GM18868 (cell line): ENCODE measurements around the gene PDK2.

Source experiments
- ATAC-seq: cut with Tn5 transposase; IDR thresholded peaks from one replicate; pipeline ENCODE4 v1.9.1; 2021; ENCODE audit warnings: mild to moderate bottlenecking, moderate library complexity; ENCODE audit not compliant: unreplicated experiment

Gene PDK2

DNA sequence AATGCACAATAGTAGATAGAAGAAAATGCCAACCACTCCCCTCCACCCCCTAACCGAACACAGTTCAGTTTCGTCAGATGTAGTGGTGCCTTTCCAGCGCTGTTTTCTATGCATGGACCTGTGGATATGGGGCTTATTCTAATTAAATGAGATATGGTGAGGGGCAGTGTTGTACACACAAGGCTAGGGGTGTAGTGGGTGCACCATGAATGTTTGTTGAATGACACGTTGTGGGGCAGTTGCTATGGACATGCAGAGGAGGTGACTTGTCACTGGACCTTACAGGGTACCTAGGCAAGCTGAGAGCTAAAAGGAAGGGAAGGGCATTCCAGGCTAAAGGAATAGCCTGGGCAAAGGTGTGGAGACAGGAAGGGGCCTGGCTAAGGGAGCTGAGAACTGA is 3.4 kb downstream of the PDK2 start:
- ATAC-seq, result no peak

DNA sequence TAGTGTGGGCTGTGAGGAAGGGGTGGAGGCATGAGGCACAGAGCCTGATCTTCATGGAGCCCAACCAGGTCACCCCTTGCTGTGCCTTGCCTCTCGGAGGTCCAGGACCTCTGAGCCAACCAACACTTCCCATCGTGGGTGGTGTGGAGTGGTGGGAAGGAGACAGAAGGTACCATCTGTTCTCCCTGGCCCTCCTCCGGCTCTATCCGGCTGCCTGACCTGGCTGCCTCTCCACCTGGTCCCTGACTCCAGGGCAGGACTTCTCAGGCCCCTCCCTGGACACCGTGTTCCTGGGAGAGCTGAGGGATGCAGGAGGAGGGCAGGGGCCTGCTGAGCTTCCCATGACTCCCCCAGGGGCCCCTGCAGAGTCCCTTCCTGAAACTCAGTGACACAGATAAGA is 3.9 kb downstream of the PDK2 start:
- no peak for ATAC-seq

DNA sequence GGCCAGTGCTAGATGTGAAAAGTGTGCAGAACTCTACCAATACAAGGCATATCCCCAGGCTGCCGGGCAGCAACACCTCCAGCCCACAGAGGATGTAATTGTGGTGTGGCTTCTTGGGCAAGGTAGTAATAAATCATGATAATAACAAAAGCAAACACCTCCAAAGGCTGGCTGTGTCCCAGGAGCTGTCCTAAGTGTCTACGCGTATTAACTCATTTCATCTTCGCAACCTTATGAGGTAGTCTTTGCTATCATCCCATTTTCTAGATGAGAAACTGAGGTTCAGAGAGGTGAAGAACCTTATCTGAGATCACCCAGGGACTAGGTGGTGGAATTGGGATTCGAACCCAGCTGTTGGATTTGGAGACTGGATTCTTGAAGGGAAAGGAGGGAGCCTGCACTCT is 5.3 kb downstream of the PDK2 start:
- no peak for ATAC-seq

DNA sequence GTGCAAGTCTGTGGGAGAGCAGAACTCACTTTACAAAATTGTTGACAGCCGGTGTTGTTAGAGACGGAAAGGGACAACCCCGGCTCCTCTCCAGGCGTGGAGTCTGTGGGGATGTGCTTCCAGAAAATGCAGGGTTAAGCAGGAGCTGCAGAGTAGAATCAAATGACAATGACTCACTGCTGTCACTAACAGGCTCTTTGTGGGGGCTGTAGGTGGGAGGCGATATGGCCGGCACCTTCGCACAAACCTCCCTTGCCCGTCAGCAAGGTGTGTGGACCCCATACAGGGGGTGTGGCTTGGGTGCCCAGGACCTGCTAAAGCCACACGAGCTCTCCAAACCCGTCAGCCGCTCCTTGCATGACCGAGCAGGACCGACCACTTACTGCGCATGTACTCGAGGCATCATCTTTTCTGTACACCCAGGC is 5.8 kb downstream of the PDK2 start:
- ATAC-seq, result no peak

DNA sequence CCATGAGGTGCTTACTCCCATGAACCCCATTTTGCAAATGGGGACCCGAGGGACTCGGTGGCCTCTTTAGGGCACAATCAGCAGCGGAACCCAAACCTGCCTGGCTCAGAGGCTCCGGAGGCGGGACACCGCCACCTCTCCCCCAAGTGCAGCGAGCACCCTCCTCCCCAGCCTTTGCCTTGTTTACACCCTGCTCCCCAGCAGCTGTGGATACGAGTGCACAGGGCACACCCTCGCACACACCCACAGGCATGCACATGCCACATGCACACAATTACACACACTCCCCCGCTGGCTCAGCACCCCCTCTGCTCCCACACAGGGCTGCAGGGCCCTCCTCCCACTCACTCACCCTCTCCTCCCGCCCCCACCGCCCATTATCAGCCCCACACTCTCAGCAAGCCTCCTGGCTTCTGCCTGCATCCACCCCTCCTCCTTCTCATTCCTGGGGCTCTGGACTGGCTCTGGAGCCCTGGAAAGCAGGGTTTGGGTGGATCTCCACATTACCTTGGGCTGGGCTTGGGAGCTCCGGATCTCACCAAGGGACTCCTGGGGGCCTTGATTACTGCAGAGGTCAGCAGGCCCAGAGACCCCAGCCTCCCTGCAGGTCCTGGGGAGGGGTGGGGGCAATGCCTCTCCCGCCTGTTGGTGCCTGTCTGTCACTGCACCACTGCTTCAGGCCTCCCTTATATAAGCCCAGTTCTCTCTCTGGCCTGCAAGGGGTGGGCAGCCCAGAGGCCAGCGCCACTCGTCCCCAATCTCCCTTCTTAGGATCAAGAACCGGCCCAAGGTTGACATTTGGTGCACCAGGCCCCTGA is 6.4 kb downstream of the PDK2 start:
- no peak for ATAC-seq

DNA sequence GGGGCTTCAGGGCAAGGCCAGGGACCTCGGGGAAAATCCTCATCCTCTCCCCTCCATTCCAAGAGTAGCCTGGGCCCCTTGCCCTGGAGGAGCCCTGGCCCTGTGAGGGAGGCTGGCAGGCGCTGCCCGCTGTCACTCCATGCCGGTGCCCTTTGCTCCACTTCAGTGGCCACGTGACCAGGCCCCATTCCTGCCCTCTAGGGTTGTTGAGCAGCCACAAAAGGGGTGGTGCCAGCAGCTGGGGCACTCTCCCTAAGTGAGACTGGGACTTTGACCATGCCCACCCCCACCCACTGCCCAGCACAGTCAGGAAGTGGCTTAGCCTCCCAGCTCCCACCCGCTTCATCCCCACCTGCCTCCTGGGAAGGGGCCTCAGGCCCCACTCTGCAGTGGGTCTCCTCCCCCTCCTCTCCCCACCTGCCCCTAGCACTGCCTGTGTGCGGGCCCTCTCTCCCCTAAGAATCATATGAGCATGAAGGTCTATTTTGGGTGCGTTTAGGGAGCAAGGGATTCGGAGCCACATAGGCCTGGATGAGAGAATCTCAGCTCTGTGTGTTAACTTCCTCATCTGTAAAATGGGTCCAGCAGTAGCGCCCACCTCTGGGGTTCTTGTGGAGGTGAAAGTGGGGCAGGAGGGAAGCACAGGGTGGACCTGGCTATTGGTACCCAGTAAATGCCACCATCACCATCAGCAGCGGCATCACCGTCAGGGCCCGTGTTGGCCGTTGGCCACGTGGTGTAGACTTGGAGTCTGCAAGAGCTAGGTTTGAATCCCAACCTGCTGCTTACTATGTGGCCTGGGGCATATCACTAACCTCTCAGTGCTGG is 7.2 kb downstream of the PDK2 start:
- no peak for ATAC-seq

DNA sequence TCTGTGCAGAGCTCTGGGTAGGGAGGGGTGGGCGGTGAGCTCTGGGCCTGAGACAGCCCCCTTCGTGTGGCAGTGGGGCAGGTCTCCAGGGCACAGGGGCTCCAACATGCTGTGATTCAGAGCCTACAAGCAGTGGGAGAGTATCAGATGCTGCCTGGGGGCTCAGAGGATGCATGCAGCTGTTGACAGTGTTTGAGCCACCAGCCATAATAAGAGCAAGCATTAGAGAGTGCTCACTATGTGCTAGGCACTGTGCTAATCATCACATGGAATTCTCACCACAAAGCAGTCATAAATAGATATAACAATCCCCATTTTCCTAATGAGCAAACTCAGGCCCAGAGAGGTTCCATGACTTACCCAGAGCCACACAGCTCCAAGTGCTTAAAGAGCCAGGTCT is 8.1 kb downstream of the PDK2 start:
- no peak for ATAC-seq

DNA sequence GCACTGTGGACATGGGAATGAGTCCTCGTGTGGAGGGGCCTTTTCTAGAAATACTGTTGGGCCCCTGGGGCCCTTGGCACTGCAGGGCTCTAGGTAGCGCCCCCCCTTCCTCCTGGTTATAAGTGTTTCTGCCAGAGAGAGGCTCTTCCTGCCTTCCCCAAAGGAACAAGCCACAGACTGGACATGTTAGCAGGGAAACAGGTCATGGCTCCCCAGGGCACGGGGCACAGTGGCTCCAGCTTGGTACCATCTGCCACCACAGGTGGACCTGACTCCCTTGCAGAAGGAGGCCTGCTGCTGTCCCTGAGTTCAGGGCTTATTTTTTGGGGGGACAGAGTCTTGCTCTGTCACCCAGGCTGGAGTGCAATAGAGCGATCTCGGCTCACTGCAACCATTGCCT is 8.8 kb downstream of the PDK2 start:
- ATAC-seq, result no peak

DNA sequence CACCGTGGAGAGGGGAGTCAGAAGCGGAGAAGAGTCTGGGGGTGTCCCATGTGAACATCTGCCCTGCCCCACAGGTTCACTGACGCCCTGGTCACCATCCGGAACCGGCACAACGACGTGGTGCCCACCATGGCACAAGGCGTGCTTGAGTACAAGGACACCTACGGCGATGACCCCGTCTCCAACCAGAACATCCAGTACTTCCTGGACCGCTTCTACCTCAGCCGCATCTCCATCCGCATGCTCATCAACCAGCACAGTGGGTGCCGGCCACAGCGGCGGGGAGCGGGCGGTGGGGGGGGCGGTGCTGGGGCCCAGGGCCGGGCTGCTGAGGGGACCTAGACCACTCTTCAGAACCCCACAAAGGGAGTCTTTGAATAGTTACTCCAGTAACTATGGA is 10.7 kb downstream of the PDK2 start:
- no peak for ATAC-seq

DNA sequence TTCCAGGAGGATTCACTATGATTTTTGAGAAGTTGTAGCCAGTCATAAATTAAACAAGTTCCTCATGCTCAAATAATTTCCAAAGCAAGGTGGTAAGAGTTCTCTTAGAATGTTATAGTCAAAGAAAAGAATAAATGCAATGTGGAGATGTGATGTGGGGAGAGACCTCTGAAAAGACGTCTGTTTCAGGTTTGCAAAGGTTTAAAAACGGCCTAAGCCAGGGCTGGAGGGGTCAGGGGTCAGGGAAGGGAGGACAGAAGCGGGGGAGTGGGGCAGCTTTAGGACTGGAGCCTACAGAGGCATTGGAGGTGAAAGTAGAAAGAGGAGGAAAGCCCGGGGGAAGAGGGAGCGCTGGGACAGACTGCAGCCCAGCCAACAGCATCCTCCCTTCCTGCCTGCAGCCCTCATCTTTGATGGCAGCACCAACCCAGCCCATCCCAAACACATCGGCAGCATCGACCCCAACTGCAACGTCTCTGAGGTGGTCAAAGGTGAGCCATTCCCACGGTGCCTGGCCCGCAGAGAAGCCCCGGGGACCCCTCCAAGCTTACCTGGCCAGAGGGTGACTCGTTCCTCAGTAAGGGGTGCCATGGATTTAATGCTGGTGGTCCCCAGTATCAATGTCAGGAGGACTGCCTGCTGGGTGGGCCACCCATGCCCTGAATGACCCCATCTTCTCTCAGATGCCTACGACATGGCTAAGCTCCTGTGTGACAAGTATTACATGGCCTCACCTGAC is 11.4 kb downstream of the PDK2 start:
- ATAC-seq, result no peak

DNA sequence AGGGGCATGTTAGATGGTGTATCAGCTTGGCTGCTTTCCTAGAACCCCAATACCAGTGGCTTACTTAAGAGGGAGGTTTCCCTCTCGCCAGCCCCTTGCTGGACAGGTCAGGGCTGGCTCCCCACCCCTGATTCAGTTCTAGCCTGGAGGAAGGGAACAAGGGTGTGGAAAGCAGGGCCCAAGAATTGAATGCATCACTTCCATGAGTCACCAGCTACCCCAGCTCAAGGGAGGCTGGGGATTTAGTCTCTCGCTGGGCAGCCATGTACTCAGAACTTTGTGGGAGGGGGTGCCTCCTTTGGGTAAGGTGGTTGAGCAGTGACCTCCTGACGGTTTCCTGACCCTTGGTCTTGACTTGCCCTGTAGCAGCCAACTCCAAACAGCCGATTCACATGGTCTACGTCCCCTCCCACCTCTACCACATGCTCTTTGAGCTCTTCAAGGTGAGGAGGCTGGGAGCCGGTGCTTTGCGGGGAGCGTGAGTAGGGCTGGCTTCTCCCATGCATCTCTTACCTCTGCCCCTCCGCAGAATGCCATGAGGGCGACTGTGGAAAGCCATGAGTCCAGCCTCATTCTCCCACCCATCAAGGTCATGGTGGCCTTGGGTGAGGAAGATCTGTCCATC is 12.8 kb downstream of the PDK2 start:
- ATAC-seq, result no peak

DNA sequence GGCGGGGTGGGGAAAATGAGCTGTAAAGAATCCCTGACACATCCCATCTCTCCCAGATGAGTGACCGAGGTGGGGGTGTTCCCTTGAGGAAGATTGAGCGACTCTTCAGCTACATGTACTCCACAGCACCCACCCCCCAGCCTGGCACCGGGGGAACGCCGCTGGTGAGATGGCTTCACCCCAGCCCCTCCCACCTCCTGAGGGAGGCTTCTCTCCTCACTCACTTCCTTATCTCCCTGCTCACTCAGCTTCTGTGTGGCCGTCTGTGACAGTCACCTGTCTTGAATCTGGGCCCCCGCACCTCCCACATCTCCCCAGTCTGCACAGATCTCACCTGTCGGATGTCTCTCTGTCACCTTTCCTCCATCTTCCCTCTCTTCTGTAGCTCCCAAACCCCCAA is 13.4 kb downstream of the PDK2 start:
- no peak for ATAC-seq

DNA sequence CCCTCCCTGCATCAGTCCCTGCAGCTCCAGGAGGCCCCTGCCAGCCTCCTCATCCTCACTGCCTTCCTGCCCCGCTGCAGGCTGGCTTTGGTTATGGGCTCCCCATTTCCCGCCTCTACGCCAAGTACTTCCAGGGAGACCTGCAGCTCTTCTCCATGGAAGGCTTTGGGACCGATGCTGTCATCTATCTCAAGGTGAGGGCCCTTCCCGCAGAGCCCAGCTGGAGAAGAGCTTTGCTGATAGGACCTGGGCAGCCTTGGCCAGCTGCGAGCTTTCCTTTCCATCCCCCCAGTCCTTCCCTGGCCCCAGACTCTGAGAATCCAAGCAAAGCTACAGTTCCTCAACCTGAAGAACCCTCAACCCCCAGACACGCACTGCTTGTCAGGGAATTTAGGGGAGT is 14.1 kb downstream of the PDK2 start:
- no peak for ATAC-seq

DNA sequence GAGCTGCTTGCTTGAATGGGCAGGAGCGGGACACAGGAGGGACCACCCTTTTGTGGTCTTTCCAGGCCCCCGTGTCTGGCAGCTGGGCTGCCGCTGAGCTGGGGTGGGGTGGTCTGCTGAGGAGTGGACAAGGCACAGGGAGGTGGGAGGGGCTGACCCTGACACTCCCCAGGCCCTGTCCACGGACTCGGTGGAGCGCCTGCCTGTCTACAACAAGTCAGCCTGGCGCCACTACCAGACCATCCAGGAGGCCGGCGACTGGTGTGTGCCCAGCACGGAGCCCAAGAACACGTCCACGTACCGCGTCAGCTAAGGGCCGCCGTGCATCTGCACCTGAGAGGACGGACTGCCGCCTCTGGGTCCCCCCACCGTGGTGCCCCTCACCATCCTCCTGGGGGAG is 14.6 kb downstream of the PDK2 start:
- ATAC-seq, result no peak

DNA sequence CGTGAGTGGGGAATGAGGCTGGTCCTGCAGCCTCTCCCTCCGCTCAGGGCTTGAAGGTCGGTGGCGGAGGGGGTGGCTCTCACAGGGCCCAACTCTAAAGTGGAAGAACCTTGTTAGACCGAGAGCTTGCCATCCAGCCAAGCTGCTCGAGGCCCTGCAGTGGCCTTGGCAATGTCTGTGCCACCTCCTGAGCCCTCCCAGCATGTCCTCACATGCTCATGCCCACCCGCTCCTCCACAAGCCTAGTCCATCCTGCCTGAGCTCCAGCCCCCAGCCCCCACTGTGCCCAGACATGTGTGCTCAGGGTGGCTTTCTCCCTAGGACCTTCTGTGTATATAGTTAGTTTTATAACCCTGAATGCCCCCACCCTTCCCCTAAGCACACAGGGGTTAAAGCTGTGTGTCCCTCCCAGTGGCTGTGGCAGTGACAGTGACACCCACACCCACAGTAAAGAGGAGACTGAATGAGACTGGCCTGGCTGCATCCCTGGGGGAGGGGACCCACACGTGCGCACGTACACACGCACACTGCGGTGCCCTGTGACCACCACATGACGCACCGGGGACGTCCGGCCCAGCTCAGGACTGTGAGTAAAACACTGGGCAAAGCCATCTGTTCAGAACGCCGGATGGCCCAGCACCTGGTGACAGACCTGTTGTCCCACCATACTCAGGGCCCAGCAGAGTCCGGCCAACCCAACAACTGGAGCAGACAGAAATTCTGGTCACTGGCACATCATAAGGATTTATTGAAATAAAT is 15.6 kb downstream of the PDK2 start:
- no peak for ATAC-seq

DNA sequence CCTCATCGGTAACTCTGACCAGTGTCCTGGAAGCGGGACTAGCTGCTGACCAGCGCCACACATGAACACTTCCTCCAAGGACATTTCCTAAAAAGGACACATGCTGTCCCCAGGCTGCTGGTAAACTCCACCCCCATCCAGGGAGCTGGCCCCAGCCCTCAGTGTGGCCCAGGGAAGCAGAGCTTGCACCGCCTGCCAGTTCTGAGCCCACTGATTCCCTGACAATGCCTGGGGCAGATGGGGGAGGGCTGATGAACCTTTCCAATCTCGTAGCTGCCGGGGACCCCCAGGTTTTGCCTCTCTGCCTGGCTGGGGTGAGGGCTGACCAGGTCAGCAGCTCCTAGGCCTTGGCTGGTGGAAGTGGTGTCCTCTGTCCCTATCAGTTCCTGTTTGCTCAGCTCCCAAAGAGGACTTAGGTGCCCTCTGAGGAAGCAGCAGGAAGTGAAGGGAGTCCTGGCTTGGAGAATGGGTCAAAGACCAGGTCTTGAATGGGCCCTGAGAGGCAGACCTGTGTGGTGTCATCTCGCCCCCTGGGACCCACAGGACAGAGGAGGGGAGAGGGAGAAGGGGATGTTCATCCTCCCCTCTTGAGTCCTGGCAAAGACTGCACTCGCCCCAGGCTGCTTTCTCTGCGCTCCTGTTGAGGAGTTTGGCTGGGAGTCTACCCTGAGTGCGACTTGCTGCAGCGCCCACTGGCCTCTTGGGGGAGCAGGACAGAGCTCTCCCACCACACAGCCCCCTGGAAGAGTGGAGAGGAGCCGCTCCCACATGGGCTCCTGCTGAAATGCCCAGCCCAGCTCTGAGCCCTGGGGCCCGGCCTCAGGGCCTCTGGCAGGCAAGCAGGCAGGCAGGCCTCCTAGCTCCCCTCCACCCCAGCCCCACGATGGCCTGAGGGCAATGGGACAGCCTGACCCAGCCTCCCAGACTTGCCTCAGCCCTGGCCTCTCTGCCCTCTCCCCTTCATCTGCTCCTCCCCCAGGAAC is 16.8 kb downstream of the PDK2 start:
- no peak for ATAC-seq

DNA sequence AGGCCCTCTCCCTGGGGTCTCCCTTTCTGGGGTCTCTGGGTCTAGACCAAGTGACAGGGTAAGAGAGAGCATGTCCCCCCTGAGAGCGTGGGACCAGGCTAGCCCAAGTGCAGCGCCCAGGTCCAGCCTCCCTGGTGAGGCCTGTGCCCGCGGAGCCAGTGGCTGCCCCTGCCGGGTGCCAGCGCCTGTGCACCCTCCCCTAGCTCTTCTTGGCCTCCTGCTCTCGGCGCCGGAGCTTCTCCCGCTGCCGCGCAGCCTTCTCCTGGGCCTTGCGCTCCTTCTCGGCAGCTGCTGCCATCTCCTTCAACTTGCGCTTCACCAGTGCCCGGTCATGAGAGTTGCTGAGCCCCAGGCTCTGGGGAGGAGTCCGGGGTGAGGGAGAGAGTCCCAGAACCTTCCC is 17.5 kb downstream of the PDK2 start:
- ATAC-seq, result no peak

DNA sequence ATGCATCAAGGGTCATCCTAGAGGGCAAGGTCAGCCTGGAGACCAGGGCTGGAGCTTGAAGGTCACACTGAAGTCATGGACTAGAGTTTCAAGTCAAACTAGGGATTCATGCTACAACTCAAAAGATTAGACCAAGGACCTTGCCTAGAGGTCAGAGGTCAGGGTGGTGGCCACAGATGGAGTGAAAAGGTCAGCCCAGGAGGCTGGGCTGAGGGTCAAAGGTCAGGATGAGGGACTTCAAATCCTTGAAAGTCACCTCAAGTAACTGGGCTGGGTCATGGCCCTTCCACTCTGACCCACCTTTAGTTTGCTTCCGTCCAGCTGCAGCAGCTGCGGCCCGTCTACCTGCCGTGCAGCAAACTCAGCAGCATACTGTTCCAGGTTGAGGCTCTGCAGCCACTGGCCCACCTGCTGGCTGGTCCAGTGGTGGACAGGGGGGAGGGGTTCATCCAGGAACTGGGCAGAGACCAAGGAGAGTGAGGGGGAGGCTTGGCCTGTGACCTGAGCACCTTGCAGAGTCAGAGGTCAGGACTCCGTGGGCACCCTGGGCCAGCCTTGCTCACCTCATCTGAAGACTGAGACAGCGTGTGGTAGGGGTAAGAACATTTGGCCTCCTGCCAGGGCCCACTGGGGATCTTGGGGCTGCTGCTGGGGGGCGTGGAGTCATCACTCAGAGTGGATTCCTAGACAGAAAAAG is 18.6 kb downstream of the PDK2 start:
- ATAC-seq, result no peak

DNA sequence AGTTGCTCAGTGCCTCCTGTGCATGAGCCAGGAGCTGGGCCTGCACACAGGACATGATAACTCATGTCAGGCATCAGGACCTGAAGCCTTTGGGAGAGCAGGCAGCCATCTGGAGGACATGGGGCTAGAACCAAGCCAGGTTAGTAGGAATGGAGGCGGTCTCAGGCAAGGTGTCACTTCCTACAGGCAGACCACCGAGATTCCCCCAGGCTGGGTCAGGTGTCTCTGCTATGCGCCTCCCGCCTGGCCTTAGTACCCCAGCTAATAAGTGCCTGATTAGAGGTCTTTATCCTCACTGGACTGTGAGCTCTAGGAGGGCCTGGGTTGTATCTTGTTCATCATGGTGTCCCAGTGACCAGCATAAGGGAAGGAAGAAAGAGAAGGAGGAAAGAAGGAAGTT is 19.2 kb downstream of the PDK2 start:
- ATAC-seq, result no peak
